ENCODE results near the gene AIFM3.

AIFM3 gene

GRCh38 chr22:21013657-21014201 is 46.7 kb downstream of the AIFM3 start:
- Histone ChIP-seq H3K79me2 (ENCODE audit: low read length) (no peaks in the 10 kb centered on the region), H3K4me3 (ENCODE audit: low read length) (no peak overlapping the region), H2AFZ (ENCODE audit: low read depth, low read length) (no peak overlapping the region), H3K4me2 (ENCODE audit: low read length) (no peak overlapping the region), H3K36me3 (replicated peaks; ENCODE audit: low read depth, low read length) (no peaks in the 10 kb centered on the region), H3K27ac (ENCODE audit: low read length) (no peak overlapping the region), H3K9me3 (ENCODE audit: insufficient read depth, low read length) (no peaks in the 10 kb centered on the region), H3K27me3 (ENCODE audit: low read depth, low read length) (no peaks in the 10 kb centered on the region), H4K20me1 (ENCODE audit: insufficient read depth, low read length) (0 out of 2 replicates have a peak, but pooled peaks cover 6% of the 10 kb centered on the region), H3K4me1 (ENCODE audit: low read length) (no peaks in the 10 kb centered on the region), H3K9ac (ENCODE audit: low read length) (no peak overlapping the region)
- no peak for TF ChIP-seq EZH2phosphoT487 (IDR thresholded peaks at IDR 0.05; ENCODE audit: low read depth)
- TF ChIP-seq CTCF (IDR thresholded peaks at IDR 0.05; ENCODE audit: low read depth, low read length), result no peak

DNA sequence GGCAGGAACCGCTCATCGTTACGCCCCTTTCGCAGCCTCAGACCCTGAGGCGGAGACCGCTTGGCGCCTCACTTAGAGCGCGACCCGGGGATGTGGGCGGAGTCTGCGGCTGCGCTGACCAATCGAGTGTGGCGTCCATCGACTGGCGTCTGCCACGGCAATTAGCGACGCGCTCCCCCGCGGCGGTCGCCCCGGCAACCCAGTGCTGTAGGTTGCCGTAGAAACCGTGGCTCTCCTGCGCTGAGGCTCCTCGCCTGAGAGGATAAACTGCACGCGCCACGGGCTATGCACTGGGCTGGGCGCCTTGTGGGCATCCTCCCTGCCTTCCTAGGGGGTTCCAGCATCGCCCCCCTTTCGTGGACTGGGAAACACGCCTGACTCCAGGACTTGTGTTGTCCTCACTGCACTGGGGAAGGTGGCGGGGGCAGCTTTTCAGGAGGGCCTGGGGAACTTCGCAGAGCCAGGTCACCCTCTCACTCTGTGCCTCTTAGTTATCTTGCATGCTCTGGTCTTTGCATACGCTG is 47.2 kb downstream of the AIFM3 start:
- no peak overlapping the region for H3K9ac ChIP-seq (ENCODE audit: low read length)
- no peaks in the 10 kb centered on the region for H3K79me2 ChIP-seq (ENCODE audit: low read length)
- no peaks in the 10 kb centered on the region for H3K4me1 ChIP-seq (ENCODE audit: low read length)
- no peaks in the 10 kb centered on the region for H3K27me3 ChIP-seq (ENCODE audit: low read depth, low read length)
- no peak overlapping the region for H3K4me2 ChIP-seq (ENCODE audit: low read length)
- H2AFZ ChIP-seq (ENCODE audit: low read depth, low read length), result no peak overlapping the region
- no peaks in the 10 kb centered on the region for H3K36me3 ChIP-seq (replicated peaks; ENCODE audit: low read depth, low read length)
- no peak overlapping the region for H3K4me3 ChIP-seq (ENCODE audit: low read length)
- H4K20me1 ChIP-seq (ENCODE audit: insufficient read depth, low read length), result 0 out of 2 replicates have a peak, but pooled peaks cover 6% of the 10 kb centered on the region
- TF ChIP-seq EZH2phosphoT487 (IDR thresholded peaks at IDR 0.05; ENCODE audit: low read depth) (no peak), CTCF (IDR thresholded peaks at IDR 0.05; ENCODE audit: low read depth, low read length) (no peak)
- H3K27ac ChIP-seq (ENCODE audit: low read length), result no peak overlapping the region
- H3K9me3 ChIP-seq (ENCODE audit: insufficient read depth, low read length), result no peaks in the 10 kb centered on the region

DNA sequence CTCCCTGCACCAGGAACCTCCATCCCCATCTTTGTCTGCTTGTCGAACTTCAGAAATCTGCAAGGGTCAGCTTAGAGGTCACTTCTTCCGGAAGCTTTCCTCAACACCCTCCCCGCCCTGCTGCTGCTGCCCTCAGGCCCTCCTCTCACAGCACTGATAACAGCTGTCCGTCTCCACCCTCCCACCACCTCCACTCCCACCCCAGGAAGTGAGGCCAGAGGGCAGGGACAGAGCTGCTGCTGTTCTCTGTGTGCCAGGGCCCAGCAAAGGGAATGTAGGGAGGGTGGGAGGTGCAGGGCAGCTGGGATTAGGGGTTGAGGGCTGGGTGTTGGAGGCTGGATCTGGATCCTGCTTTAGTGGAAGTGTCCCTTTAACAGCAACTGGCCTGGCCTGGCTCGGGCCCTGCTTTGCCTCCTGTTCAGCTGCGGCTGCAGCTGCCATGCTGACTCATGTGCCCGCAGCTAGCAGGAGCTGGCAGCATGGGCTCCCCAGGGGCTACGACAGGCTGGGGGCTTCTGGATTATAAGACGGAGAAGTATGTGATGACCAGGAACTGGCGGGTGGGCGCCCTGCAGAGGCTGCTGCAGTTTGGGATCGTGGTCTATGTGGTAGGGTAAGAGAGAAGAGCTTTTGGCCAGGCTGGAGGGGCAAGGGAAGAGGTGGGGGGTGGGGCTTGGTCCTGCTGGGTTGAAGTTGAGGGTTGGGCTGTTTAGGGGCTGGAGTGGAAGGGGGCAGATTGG is 47.8 kb downstream of the AIFM3 start, which contains the start of gene P2RX6:
Gene P2RX6 (plus strand): TSS at position 440 of the 740 bp plus-strand sequence. CDS start 10 bp downstream, at position 450.
- Histone ChIP-seq H3K9me3 (ENCODE audit: insufficient read depth, low read length) (no peaks in the 10 kb centered on the region), H3K27ac (ENCODE audit: low read length) (no peak within 1 kb of the TSS), H3K79me2 (ENCODE audit: low read length) (no peaks in the 10 kb centered on the region), H3K4me3 (ENCODE audit: low read length) (no peak within 1 kb of the TSS), H4K20me1 (ENCODE audit: insufficient read depth, low read length) (0 out of 2 replicates have a peak, but pooled peaks cover 3% of the 10 kb centered on the region), H3K4me1 (ENCODE audit: low read length) (no peaks in the 10 kb centered on the region), H2AFZ (ENCODE audit: low read depth, low read length) (no peak within 1 kb of the TSS), H3K36me3 (replicated peaks; ENCODE audit: low read depth, low read length) (no peaks in the 10 kb centered on the region), H3K27me3 (ENCODE audit: low read depth, low read length) (no peaks in the 10 kb centered on the region), H3K4me2 (ENCODE audit: low read length) (no peak within 1 kb of the TSS), H3K9ac (ENCODE audit: low read length) (no peak within 1 kb of the TSS)
- TF ChIP-seq CTCF (IDR thresholded peaks at IDR 0.05; ENCODE audit: low read depth, low read length) (no peak), EZH2phosphoT487 (IDR thresholded peaks at IDR 0.05; ENCODE audit: low read depth) (no peak)

DNA sequence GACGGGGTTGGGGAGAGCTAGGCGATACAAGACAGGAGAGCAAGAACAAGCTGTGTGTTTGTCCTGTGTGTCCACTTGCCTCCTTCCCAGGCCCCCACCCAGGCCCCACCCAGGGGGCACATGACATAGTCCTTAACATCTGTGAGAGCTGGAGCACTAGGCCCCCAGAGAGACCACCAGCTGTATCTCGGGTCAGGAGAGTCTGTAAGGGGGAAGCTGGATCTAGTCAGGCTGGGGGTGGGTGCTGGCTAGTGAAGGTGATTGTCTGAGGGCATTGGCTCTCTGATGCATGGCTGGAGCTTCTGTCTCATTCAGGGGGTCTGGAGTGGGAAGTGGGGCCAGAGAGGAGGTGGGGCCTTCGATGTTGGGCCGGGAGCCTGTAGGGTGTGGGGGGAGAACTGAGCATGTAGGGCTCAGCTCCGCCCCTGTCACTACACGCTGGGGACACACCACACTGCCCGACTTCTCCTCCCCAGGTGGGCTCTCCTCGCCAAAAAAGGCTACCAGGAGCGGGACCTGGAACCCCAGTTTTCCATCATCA is 48.5 kb downstream of the AIFM3 start:
- Histone ChIP-seq H3K9me3 (ENCODE audit: insufficient read depth, low read length) (no peaks in the 10 kb centered on the region), H3K4me2 (ENCODE audit: low read length) (no peak overlapping the region), H3K4me3 (ENCODE audit: low read length) (no peak overlapping the region), H2AFZ (ENCODE audit: low read depth, low read length) (no peak overlapping the region), H4K20me1 (ENCODE audit: insufficient read depth, low read length) (no peaks in the 10 kb centered on the region), H3K27me3 (ENCODE audit: low read depth, low read length) (no peaks in the 10 kb centered on the region), H3K27ac (ENCODE audit: low read length) (no peak overlapping the region), H3K4me1 (ENCODE audit: low read length) (no peaks in the 10 kb centered on the region), H3K79me2 (ENCODE audit: low read length) (no peaks in the 10 kb centered on the region), H3K36me3 (replicated peaks; ENCODE audit: low read depth, low read length) (no peaks in the 10 kb centered on the region), H3K9ac (ENCODE audit: low read length) (no peak overlapping the region)
- no peak for TF ChIP-seq CTCF (IDR thresholded peaks at IDR 0.05; ENCODE audit: low read depth, low read length)
- no peak for TF ChIP-seq EZH2phosphoT487 (IDR thresholded peaks at IDR 0.05; ENCODE audit: low read depth)

Measured in OCI-LY3 (cell line).